Measurements from ENCODE around the gene SLAMF9.

SLAMF9 gene

DNA sequence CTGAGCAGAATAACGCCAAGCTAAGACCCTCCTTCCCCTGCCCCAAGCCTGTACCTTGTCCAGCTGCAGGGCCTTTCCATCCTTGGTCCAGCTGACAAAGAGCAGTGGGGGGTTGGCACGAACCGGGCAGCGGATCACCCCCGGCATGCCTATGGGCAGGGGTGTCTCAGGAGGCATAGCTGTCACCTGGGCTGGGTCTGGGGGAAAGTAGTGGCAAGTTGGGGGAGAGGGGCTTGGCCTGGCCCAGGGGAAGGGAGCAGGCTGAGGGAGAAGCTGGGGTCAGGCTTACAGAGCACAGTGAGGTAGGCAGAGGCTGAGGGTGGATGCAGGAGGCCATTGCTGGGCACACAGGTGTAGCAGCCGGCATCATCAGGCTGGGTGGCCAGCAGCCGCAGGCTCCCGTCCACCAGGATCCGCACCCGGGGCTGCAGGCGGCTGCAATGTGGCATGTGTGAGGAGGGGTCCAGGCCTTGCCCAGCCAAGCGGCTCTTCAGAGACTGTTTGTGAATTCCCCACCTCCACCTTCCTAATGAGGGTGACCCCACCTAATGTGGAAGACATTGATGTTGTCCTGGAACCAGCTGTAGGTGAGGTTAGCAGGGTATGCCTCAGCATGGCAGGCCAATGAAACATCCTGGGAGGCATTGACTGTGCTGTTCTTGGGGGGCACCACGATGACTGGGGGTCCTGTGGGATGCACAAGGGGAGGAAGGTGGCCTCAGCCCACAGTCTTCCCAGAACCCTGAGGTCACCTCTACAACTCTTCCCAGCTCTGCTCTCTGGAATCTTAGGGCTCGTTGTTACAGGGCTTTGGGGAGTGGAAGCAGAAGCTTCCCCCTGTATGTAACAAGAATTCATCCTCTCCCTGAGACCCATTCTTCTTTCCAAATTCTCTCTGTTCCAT, 19.6 kb downstream of the SLAMF9 start:
- DNase-seq (ENCODE audit: low read depth in 2 of 2, low spot score in 1 of 2): no peak

DNA sequence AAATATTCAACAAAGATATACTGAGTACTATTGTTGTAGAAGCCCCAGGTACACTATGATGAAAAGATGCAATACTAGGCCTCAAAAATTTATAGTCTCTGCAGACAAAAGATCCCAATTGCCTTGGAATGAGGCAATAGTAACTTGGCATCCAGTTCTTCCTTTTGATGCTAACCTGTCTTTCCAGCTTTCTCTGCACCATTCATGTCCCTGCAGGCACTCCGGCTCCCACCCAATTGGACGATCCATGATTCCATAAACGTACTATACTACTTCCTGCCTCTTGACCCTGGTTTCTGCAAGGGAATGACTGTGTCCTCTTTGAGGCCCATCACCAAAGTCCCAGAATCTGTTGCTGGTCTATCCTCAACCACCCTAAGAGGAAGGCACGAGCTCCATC, 20.7 kb downstream of the SLAMF9 start:
- no peak for DNase-seq (ENCODE audit: low read depth in 2 of 2, low spot score in 1 of 2)

DNA sequence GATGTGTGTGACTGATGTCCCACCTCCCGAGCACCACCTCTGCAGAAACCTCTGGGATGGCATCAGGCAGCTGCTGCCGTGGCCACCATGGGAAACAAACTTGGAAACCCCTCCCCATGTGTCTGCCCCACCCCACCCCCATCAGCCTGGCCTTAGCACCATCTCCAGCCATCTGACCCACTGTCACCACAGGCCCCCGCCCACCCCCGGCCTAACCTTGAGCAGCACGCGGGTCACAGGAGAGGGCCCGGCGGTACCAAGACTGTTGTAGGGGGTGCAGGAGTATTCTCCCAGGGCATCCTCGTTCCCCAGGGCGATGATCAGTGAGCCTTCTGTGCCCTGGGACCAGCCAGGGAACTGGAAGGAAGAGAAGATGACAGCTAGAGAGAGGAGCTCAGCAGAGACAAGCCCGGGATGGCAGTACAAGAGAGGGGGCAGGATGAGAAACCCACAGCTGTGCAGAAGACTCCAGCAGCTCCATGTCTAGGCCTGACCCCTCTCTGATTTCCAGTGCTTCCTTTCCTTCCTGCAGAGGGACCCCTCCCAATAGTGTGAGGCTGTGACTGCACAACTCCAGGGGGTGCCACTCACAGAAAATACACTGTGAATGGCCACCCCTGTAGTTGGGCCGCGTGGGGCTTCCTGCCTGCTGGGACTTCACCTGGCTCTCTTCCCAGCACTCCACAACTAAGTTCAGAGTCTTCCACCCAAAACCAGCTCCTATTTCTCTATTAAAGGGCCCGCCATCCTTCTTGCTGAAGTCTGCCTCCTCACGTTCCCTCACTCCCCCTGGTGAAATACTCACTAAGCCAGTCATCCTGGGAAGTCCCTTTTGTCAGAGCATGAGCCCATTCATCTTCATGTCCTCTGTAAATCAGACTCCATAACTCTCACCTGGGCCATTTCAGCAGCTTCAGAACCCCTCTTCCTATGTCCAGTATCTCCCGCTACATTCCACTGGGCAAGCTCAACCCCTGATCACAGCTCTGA, 21.4 kb downstream of the SLAMF9 start:
- no peak for DNase-seq (ENCODE audit: low read depth in 2 of 2, low spot score in 1 of 2)

DNA sequence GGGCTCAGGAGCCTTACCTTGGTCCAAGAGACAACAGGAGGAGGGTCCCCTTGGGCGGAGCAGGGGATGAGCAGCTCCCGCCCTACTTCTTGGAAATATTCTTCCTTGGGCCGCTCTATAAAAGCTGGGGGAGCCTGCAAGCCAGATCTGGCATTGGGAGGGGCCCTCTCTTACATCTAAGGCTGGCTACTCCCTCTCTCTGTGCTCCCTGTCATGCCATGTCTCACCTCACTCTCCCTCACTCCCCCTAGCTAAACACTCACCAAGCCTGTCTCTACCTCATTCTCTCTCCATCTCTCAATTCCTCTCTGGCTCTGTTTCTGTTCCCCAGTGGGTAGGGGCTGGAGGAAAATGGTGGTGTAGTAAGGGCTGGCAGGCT, 22.3 kb downstream of the SLAMF9 start:
- no peak for DNase-seq (ENCODE audit: low read depth in 2 of 2, low spot score in 1 of 2)

DNA sequence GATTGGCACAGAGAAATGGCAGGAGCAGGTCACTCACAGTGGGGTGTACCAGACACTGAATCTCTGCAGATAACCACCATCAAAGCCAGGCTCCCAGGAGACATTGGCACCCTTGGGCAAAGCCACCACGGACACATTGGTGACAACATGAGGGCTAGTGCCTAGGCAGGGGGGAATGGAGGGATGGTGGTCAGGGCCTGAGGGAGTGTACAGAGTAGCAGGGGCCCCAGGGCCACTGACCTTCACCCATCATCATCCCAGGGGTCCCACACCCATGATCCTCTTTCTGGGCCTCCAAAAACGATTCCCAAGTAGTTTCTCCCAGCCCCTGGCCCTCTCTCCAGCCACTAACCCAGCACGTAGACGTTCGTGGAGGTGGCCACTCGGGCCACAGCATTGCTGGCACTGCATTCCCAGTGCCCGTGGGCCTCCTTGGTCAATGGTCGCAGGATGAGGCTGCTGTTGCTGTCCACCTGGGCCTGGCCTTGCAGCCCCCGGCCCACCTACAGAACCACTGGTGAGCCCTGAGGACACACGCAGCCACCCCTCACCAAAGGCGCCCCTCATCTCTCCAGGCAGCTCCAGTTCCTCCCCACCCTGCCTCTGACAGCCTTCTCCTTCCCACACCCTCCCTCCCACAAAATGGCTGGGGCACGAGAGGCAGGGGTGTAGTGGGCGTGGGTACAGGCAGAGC, 22.8 kb downstream of the SLAMF9 start:
- DNase-seq (ENCODE audit: low read depth in 2 of 2, low spot score in 1 of 2): no peak

DNA sequence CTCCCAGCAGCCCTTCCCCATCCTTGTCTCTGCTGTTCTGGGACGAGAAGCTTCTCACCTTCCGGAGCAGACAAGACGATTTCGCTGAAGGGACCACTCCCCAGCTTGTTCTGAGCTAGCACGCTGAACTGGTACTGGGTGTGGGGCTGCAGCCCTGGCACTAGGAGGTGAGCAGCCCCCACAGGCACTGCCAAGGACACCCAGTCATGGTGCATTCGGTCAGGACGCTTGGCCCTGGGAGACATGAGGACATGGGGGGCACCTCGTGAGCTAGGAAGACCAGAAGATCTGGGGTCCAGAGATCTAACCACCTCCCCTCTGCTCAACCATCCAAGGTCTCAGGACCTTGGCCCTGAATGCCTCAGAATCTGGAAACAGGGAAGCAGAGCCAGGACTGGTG, 23.4 kb downstream of the SLAMF9 start:
- DNase-seq (ENCODE audit: low read depth in 2 of 2, low spot score in 1 of 2): no peak

DNA sequence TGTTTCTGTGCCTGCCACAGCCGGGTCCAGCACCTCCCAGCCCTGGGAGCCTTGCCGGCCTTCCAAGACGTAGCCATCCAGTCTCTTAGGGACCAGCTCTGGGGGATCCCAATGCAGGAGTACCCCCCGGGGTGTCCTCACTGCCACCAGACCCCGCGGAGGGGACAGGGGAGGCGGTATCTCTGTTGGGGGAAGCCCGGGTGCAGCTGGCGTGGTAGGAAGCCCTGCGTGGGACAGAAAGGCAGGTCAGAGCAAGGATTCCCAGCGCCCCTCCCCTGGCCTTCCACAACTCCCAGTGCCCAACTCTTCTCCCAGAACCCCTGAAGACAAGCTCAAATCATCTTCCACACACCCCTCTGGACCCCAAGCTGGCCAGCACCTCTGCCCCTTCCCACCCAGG, 23.8 kb downstream of the SLAMF9 start:
- DNase-seq (ENCODE audit: low read depth in 2 of 2, low spot score in 1 of 2): no peak

DNA sequence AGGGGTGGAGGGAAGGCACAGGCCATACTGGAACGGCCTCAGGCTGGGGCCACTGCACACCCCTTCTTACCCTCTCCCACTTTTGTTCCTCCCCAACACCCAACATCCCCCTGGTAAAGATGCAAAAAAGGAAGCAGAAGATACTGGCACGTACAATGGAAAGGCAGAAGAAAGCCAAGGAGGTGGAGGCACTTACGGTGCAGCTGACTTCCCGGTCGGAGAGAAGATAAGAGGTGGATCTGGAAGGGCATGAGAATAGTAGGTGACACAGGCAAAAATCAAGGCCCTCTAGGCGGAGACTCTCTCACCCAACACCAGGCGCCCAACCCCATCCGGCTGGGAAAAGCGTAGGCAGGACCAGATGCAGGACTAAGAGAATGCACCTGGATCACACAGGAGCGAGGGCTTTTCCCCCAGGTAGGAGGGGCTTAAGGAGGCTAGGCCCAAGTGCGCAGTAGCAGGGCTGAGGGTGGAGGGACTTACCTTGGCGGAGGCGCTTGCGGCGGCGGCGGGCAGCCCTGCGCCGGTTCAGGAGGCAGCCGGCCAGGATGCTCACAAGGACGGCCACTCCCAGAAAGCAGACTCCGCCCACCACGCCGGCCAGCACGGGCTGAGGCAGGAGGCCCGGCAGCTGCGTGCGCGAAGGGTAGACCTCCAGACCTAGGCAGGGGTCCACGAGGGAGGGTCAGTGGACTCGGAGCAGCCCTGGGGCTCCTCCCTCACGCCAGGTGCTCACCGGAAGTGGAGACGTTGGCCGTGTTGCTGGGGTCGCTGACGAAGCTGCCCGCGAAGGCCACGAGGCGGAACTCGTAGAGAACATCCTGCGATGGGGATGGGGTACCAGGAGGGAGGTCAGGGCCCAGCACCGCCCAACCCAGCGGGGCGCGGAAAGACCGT, 24.6 kb downstream of the SLAMF9 start:
- no peak for DNase-seq (ENCODE audit: low read depth in 2 of 2, low spot score in 1 of 2)

DNA sequence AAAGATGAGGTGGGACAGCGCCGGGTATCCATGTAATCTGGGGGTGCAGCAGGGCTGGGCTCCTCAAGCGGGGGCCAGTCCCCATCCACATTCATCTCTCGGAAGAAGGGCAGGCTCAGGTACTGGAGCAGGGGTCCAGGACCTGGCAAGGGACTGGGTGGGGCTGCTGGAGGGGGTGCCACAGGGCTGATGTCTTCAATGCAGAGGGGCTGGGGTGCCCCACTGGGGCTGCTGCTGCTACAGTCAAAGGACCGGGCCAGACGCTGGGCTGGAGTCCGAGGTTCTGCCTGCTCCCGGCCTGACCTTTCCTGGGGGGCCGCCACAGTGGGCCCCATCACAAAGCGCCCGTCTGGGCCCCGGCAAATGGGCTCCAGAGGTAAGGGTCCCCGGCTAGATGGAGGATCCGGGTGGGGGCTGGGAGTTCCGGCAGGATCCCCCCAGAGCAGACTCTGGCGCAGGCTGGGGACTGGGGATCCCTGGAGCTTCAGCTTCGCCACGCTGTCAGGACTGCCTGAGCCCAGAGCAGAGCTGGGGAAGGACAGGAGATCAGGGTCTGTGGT, 25.5 kb downstream of the SLAMF9 start:
- DNase-seq (ENCODE audit: low read depth in 2 of 2, low spot score in 1 of 2): no peak

DNA sequence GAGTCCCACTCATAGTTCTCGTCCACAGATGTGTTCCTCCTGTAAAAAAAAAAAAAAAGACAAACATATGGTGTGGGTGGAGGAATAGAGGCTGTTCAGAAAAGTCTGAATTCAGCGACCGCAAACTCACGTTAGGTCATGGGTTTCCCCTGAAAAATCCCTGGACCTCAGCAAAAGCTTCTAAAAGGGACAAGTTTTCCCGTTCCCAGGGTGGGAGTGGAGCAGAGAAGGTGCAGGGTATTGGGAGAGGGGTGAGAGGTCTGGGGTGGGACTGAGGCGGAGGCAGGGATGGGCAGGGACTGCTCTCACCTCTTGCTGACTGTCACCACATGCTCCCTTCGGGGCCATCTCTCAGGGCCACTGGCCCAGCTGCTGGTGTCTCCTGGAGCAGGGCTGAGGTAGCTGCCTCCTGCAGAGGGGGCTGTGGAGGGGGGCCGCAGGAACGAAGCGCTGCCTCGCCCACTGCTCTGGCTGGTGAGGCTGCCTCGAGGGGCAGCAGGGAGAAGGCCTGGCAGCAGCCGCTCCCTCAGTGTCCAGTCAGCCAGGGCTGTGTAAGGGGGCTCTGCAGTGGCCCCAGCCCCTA, 26.1 kb downstream of the SLAMF9 start:
- DNase-seq (ENCODE audit: low read depth in 2 of 2, low spot score in 1 of 2): no peak

DNA sequence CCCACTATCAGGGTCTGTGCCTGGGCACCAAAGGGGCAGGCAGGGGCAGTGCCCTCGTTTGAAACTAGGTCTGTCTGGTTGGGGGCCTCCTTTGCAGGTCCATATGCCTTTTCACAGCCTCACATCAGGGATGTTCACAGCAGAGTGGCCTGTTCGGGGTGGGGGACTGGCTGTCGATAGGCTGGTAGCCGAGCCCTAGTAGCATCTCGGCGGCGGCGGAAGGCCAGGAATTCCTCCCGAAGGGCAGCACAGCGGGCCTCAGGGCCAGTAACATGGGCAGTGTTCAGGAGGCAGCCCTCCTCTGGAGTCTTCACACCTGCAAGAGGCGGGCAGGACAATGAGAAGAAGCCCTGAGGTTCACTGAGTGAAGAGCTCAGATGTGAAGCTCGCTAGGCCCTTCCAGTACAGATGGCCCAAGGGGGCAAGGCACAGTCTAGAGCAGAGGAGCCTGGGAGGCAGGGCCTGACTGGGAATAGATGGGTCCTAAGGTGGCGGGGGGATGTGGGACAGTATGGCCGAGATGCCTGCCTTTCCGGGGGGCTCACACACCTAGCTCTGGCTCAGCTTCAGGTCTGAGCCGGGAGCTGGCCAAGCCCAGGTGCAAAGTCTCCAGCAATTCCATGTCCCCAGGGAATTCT, 26.7 kb downstream of the SLAMF9 start:
- no peak for DNase-seq (ENCODE audit: low read depth in 2 of 2, low spot score in 1 of 2)

DNA sequence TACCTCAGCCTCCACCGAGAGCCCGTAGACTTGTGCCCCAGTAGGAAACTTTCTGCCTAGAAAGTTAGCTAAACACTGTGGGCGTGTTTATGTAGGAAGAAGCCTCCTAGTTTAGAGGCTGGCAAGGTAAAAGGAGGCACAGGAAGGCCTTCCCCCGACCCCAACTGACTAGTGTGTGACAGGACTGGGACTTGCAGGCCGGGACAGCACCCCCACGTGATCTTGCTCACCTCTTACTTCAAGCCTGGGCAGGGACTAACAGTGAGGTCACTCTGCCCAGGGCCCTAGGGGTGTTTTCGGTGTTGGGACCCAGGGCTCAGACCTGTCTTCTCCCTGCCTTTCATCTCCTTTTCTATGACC, 28.3 kb downstream of the SLAMF9 start:
- no peak for DNase-seq (ENCODE audit: low read depth in 2 of 2, low spot score in 1 of 2)

DNA sequence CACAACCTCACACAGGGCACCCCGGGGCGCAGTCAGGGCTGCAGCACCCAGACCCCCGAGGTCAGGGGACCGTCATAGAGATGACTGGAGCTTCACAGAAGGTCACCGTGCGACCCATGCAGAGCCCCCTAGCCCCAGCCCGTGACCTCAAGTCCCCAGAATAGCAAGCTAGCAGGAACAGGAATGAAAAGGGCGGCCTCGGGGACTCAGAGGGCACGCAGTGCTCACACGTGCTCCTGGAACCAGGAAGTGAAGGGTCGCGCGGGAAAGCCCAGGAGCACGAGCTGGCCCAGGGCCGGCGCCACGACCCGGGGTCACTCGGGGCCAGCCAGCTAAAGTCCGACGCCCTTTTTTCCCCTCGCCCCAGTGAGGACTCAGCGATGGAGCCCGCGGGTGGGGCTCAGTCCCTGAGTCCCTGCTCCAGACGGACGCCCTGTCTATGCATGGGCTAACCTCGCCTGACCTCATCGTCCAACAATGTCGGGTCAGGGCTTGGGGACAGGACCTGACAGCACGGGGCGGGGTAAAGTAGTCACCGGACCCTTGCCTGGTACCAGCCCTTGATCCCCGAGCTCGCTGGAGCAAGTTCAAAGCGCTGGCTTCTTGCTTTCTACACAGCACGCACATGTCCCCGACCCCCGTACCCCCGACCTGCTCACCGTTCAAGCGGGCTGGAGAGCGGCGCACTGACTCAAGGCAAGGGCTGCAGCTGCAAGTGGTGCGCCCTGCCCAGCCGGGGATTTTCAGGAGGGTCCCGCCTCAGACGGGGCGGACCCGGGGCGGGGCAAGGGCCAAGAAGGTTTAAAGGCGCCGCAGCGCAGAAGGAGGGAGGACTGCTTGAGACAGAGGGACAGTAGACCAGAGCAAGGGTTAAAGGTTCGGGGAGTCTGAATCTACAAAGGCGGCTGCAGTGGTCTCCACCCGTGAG, 29.0 kb downstream of the SLAMF9 start, which contains the start of gene TAGLN2:
Gene TAGLN2 (minus strand): TSS at position 717 of the 928 bp plus-strand sequence. CDS start 4,998 bp downstream, outside the sequence.
- peak; percentile 74 to 83 for DNase-seq (ENCODE audit: low read depth in 2 of 2, low spot score in 1 of 2)

DNA sequence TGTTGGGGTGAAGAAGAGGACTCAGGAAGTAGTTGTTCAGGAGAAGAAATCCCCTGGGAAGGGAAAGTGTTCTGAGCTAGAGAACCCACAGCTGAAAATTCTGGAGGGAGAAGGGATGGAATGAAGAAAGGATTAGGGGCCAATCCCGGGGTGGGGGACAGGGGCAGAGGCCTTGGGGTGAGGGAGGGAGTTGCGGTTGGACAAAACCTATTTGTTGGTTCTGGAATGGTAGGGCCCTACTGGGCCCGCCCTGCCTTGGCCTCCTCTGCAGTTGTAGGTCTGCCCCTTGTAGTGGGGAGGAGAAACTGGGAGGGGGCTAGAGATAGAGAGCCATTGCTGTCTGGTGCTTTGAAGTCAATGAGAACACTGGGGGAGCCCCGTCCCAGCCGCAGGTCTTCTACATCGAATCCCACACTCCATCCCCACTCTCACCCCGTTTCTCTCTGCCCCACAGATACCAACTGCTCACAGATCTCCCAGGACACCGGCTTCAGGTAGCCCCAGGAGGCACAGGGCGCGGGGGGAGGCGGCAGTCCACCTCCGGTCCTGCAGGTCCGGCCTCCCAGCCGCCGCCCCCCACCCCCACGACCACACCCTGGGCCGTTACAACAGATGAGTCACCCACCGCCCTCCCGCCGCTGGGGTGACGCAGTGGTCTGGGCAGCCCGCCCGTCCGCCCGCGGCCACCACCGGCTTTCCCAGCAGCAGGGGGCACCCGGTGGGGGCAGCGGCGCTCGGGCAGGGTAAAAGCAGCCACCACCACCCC, 29.8 kb downstream of the SLAMF9 start:
- no peak for DNase-seq (ENCODE audit: low read depth in 2 of 2, low spot score in 1 of 2)

DNA sequence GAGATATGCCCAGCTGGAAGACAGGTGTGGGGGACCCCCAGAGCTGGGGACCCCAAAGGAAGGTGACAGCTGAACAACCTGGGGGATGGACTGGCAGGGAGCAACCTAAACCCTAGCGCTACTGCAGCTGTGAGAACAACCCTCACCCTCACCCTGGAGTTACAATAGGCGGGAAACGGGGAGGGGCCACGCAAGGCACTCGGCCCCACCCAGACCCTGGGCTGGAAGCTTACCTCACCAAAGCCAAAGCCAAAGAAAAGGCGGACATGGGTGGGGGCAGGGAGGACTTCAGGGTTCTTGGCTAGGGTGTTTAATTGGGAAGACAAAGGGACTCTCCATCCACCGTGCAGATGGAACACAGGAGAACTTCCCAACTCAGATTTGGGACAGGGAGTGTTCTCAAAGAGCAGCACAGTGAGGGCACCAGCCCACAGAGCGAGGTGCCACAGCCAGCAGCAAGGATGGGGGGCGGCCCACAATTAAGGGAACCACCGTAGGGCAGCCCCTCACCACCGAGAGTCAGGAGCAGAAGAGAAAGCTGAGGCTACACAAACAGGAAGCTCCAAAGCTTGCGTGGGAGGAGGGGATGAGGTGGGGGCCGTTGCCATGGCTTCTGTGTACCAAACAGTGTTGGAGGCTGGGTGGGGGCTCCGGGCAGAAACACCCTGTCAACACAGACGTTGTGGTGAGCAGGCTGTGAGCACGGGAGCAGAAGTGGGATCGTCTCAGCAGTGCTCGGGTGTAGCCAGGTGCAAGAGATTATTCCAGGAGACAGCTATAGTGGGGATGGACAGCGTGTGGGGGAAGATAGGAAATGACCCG, 30.6 kb downstream of the SLAMF9 start:
- DNase-seq (ENCODE audit: low read depth in 2 of 2, low spot score in 1 of 2): peak; percentile 67 to 72

DNA sequence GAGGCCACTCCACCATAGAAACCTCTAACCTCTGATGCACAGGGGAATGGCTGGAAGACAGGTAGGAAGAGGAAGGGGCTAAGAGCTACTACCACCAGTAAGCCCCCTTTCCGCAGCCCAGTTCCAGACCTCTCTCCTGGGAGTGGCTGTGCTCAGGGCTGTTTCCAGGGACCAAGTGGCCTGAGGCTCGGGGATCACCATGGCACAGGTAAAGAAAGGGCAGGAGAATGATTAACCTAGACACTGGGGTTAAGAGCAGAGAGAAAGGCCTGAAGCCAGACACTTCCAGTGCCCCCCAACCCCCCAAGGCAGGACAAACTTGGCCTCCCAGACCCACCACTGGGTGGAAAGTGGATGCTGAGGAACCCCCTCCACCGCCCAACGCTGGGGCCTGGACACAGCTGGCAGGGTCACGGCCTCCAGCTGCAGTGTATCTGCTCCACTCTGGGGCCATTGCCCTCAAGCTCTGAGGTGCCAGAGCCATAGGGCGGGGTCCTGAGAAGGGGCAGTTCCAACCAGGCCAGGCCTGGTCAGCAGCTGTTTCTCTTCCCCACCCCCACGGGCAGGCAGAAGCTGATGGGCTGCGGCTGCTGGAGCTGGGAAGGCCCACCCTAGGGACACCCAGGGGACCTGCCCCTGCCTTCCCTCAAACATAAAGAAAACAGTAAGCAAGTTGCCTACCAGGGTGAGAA, 31.4 kb downstream of the SLAMF9 start:
- DNase-seq (ENCODE audit: low read depth in 2 of 2, low spot score in 1 of 2): no peak
